GM10847 (cell line): ENCODE results near the gene TCHHL1.

Experiments
- POLR2A ChIP-seq: IDR thresholded peaks from 2 replicates; pipeline ENCODE4 v1.6.1; 2011; ENCODE audit not compliant: insufficient read length; ENCODE audit errors: extremely low read depth

The TCHHL1 gene

DNA sequence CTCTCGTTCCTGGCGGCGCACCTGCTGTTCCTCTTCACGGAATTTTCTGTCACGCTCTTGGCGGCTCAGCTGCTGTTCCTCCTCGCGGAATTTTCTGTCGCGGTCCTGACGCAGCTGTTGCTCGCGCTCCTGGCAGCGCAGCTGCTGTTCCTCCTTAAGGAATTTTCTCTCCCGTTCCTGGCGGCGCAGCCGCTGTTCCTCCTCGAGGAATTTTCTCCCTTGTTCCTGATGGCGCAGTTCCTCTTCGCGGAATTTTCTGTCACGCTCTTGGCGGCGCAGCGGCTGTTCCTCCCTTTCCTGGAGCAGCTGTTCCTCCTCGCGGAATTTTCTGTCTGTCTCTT lies 20.0 kb upstream of the TCHHL1 start:
- TF ChIP-seq POLR2A: no peak

DNA sequence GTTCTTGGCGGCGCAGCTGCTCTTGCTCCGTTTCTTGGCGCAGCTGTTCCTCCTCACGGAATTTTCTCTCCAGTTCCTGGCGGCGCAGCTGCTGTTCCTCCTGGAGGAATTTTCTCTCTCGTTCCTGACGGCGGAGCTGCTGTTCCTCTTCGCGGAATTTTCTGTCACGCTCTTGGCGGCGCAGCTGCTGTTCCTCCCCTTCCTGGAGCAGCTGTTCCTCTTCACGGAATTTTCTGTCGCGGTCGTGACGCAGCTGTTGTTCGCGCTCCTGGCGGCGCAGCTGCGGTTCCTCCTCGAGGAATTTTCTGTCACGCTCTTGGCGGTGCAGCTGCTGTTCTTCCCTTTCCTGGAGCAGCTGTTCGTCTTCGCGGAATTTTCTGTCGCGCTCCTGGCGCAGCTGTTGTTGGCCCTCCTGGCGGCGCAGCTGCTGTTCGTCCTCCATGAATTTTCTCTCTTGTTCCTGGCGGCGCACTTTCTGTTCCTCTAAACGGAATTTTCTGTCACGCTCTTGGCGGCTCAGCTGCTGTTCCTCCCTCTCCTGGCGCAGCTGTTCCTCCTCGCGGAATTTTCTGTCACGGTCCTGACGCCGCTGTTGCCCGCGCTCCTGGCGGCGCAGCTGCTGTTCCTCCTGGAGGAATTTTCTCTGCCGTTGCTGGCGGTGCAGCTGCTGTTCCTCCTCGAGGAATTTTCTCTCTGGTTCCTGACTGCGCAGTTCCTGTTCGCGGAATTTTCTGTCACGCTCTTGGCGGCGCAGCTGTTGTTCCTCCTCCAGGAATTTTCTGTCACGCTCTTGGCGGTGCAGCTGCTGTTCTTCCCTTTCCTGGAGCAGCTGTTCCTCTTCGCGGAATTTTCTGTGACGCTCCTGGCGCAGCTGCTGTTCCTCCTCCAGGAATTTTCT lies 19.4 kb upstream of the TCHHL1 start:
- TF ChIP-seq POLR2A: no peak

DNA sequence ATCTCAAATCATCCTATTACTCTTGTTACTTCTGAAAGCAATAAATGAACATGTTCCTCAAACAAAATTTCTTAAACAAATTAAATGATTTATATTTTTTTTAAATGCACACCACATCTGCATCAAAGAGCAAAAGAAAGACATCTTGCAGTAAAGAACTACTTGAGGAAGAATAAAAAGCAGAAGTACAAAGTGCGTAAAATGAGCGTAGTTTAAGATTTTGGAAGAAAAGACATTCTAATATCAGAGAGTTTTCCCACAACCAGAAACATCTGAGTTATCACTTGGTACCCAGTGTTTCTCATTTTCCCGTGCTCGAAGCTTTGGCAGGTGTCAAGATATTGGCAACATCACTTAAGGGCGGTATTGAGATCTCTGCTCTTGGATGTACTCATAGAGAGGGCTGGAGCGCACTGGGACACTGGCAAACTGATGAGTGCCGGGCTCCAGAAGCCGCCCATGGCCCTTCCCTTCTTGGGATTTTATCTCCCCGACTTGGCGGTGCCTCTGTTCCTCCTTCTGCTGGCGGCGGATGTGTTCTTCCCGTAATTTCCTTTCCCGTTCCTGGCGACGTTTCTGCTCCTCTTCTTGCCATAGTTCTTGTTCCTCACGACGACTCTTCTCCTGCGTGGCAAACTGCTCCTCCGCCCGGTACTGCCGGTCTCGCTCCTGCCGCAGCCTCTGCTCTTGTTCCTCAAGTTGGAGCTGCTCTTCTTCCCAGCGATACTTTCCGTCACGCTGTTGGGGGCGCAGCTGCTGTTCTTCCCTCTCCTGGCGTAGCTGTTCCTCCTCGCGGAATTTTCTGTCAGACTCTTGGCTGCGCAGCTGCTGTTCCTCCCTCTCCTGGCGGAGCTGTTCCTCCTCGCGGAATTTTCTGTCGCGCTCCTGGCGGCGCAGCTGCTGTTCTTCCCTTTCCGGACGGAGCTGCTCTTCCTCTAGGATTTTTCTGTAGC lies 18.4 kb upstream of the TCHHL1 start:
- TF ChIP-seq POLR2A: no peak

DNA sequence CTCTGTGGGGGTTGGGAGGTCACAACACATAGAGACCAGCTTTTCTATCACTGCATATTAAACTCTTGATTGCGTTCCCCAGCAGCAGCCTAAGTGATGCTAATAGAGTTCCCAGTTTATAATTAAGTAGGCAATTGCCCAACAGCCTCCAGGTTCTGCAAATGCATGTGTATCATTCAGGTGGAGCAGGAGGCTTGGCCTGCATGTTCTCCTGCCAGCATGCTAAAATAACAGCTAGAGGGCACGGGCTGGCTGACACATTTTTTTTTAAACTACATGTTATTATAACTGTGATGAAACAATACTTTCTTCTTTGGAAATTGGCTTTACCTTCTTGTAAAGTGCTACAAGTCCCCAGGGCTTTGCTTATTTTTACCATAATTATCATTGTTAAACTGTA lies 16.0 kb upstream of the TCHHL1 start:
- no peak for TF ChIP-seq POLR2A

DNA sequence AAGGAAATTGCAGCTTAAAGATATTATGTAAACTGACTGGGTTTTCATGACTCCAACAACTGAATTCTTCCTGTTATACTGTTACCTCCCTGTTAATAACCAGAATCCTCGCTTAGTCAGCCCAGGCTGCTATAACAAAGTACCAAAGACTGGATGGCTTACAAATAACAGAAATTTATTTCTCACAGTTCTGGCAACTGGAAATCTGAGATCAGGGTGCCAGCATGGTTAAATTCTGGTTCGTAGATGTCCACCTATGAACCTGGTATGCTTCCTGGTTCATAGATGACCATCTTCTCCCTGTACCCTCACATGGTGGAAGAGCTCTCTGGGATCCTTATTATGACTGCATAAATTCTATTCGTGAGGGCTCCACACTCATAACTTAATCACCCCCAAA lies 8.1 kb upstream of the TCHHL1 start:
- TF ChIP-seq POLR2A: no peak

DNA sequence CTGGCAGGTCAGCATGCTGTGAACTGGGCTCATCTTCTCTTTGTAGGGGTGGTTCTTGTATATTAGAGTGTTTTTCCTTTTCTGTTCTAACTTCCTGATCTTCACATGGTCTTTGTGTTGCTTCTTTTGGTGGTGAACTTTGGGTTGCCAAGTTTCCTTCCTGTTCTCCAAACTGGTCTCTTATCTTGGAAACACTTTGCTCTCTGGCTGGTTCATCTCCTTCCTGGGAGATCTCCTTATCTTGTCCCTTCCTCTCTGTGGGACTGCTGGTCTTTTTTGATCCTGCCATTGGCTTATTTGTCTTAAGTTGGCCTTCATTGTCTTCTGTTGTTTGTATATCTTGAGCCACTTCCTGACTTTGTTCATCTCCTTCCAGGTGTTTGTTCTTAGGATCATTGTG lies 2.1 kb downstream of the TCHHL1 start:
- TF ChIP-seq POLR2A: no peak

DNA sequence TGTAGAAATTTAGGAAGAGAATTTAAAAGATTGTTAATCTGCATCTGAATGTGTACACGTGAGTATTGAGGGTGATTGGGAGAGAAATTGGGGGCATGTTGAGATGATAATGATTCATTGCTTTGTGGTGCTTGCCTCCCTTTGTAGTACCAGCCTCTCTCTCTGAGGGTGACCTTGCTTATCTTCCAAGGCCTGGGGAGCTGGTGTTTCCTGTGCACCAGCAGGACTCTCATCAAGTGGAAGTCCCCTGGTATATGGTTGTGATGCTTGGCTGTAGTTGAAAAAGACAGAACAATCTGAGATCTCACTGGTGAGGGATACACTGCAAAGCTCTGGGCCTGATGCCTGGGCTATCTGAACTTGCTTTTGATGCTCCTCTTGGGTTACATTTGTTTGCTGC lies 4.0 kb downstream of the TCHHL1 start:
- TF ChIP-seq POLR2A: no peak

DNA sequence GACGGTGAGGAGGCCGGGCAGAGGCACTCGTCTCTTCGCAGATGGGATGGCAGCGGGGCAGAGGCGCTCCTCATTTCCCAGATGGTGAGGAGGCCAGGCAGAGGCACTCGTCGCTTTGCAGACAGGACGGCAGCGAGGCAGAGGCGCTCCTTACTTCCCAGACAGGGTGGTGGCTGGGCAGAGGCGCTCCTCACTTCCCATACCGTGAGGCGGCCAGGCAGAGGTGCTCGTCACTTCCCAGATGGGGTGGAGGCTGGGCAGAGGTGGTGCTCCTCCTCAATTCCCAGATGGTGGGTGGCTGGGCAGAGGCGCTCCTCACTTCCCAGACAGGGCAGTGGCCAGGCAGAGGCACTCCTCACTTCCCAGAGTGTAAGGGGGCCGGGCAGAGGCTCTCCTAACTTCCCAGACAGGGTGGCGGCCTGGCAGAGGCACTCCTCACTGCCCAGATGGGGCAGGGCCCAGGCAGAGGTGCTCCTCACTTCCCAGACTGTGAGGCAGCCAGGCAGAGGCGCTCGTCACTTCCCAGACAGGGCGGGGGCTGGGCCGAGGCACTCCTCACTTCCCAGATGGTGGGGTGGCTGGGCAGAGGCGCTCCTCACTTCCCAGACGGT lies 9.9 kb downstream of the TCHHL1 start:
- no peak for TF ChIP-seq POLR2A

DNA sequence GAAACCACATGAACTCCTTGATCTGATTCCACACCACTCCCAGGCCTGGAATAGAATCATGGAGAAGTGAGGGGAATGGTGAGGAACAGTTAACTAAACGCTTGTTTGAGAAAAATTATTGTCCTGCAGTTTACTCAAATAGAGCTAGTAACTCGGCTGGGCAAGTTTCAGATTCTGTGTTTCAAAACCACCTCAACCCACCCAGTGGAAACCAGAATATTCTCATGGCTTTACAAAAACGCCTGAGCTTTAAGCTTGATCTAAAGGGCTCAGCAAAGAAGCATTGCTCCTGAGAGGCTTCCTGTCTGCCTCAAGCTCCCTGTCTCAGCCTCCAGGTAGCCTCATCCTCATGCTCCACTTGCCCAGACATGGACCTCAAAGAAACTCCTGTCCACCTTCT lies 16.6 kb downstream of the TCHHL1 start:
- no peak for TF ChIP-seq POLR2A

DNA sequence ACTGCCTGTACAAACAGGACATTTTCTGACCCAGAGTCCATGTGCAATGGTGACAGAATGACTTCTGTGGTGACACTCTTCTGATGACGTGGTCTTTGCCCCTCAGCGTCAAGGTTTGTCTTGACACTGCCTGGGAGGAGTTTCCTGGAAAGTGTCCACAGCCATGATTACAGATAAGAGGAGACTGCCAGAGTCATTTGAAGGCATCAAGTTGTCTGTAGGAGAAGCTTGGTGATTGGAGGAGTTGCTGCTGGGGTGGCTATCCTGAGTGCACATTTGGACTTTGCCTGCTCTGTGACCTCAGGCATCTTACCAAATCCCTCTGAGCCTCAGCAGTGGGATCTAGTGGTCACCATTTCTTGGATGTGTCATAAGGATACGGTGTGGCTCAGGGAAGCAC lies 17.7 kb downstream of the TCHHL1 start:
- no peak for TF ChIP-seq POLR2A

DNA sequence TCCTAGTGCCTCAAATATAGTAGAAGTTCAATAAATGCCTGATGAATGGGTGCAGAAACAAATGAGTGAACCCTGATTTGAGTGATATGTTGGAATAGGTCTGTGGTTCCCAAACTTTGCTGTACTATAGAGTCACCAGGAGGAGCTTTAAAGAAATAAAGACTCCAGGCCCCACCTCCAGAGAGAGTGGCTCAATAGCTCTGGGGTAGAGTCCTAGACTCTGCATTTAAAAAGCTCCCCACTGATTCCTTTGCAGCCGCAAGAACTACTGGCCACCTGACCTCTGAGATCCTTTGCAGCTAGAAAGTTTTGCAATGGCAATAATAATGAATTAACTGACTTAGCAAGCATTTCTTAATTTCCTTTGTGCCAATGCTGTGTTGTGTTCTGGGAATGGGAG lies 20.9 kb downstream of the TCHHL1 start:
- no peak for TF ChIP-seq POLR2A

DNA sequence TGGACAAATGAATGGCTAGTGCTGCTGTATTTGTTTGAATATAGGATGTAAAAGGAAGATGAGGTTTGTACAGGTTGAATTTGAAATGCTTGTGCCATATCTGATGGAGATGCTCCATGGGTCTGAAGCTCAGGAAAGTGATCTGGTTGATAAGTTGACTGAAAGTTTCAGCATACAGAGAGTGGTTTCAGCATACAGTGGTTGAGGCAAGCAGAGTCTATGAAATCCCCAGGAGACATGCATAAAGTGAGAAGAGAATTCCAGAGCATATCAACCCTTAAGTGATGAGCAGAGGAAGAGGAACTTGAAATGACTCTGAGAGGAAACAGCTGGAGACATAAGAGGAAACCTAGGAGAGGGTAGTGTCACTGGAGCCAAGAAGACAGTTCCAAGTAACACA lies 21.7 kb downstream of the TCHHL1 start:
- TF ChIP-seq POLR2A: no peak

DNA sequence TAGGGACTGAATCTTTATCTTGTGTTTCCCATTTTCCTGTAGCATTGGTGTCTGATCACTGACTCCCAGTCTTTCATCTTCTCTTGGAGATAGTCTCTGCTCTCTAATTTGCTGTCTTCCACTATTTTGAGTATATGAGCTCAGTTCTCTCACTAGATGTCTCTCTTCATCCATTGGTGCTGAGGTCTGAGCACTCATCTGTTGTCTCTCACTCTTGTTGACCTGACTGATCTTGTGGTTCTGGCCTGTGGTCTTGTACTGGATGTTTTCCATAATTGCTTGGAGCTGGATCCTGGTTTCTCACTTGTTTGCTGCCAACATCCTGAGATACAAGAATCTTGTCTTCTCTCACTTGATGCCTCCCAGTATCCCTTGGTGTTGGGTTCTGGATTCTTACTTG lies 26.9 kb downstream of the TCHHL1 start:
- TF ChIP-seq POLR2A: no peak

DNA sequence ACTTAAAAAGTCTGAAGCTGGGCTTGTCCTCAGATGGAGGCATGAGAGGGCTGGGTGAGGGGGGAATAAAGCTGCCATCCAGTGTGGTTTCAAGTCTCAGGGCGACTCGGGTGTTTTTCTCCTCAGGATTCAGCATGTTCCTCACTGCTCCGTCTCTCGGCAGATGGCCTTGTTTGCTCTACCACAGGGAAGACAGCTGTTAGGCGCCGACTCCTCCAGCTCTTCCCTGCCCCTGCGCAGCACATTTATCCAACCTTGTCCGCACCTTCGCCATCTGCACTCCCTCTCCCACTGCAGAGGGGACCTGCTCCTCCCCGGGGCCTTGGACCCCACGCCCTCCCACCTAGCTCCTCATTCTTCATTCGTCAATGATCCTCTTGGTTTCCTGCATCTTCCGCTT lies 35.5 kb downstream of the TCHHL1 start:
- TF ChIP-seq POLR2A: no peak

DNA sequence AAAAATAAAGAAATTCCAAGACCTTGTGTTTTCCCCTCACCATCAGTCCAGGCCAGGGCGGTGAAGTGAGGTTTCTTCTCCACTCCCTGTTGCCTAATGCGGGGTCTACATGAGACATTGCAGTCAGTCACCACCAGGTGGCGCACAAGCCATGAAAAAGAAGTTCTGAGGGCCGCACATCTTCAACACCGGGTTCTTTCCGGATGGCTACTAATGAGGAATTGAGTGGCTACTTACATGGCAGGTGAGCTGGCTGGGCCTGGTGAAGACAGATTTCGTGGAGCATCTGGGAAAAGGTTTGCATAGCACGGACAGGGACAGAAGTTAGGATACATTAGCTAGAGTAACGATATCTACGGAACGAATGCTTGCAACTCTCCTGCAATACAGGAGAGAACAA lies 36.3 kb downstream of the TCHHL1 start:
- TF ChIP-seq POLR2A: no peak

DNA sequence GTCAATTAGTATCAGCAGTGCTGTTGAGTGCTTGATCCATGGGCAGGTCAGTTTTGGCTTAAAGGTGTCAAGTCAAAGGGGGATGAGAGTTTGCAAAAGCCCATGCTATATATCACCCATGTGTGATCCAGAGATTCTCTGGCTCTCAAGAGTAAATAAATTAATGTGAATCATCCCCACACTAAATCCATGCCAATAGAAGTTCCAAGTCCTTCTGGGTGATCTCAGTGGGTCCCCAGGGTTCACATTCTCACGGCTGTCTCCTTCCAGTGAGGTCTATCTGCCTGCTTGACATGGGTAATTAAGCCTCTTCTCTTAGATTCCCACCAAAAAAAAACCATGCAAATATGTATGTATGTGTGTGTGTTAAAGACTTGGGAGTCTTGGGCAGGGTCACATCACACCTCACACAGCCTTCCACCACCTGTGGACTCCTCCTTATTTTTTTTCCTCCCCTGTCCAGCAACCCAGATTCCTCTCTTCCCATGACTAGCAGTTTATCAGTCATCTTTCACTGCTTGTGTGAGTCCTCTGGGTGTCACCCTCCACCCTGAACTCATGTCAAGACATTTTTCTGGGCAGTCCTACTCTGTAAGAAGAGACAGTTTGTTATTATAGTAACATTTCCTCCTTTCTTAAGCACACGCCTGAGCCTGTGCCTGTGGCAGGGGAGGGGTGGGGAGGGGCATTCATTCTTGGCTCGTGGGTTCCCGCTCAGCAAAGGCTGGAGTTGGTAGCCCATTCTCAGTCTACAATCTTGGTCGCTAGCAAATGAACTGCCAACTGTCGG lies 37.8 kb downstream of the TCHHL1 start:
- no peak for TF ChIP-seq POLR2A
